ENCODE results near the gene CYRIA. TPM values are rescaled to one million over a fixed set of nuclear protein-coding genes. Genes with fewer than 3 reads are reported as not detected.

The CYRIA gene
- total RNA-seq, 1 experiment from 2014 or later, result not detected

GRCh38 chr2:16629770-16630169 is 35.9 kb downstream of the CYRIA start:
- DNase-seq (ENCODE audit: low spot score), result no peak

GRCh38 chr2:16629044-16629443 is 36.6 kb downstream of the CYRIA start:
- DNase-seq (ENCODE audit: low spot score), result no peak

GRCh38 chr2:16628314-16628713 is 37.3 kb downstream of the CYRIA start:
- no peak for DNase-seq (ENCODE audit: low spot score)

DNA sequence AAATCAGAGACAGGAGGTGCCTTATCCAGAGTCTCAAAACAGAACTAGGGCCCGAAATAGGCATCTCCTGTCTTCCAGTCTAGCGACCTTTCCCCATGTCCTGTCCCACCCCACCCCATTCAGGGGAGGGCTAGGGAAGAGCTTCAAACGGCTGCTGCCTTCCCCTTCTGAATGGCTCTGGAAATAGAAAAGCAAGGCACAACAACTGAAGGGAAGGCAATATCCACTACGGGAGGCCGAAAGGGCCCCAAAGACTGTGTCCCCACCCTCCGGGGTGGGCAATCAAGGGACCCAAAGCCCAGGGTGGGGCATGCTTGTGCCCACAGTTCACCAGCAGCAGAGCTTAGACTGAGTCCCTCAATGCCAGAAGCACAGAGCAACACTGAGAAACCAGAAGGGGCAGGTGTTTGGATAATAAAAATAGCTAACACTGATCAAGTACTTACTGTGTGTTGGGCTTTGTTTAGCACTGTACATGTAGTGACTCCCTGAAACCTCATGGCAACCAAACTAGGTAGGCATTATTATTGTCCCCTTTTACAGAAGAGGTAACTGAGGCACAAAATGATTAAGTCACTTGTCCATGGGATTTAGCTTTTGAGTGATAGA is 38.5 kb downstream of the CYRIA start:
- DNase-seq (ENCODE audit: low spot score), result no peak

DNA sequence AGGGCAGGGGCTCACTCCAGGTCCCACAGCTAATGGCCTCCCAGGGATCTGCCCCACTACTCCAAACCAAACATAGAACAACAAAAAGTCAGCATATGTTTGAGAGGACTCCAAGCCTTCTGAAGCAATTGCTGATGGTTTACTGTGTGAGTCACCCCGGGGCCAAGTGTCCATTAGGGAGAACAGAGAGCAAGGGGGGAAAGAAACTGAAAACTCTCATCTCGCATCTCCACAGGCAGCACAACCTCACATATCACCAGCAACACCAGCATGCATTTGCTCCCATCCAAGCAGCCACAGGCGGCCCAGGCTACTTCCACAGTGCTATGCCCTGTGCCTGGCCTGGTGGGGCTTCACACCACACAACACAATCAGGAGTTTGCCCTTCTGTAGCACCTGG is 39.1 kb downstream of the CYRIA start:
- no peak for DNase-seq (ENCODE audit: low spot score)

DNA sequence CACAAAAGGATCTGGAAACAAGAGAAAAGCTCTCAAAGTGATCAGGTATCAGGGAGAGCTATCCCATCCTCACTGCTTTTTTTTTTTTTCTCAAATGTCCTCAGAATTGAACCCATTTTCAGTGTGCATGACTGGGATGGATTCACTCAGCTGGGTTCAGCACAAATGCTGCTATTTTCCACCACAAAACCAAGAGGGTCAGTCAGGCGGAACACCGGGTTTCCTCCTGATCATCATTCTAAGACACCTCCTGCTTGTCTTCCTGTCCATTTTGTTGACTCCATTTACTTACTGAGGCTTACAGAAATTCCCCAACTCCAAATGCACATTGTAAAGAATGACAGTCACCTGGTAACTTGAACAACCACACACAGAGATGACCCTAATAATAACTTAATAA is 39.9 kb downstream of the CYRIA start:
- no peak for DNase-seq (ENCODE audit: low spot score)

- DNase-seq (ENCODE audit: low spot score), result no peak
These were observed 40.4 kb downstream of the CYRIA start for GRCh38 chr2:16625201-16625729.

- DNase-seq (ENCODE audit: low spot score), result no peak
These were observed 41.2 kb downstream of the CYRIA start for GRCh38 chr2:16624436-16624780.

DNA sequence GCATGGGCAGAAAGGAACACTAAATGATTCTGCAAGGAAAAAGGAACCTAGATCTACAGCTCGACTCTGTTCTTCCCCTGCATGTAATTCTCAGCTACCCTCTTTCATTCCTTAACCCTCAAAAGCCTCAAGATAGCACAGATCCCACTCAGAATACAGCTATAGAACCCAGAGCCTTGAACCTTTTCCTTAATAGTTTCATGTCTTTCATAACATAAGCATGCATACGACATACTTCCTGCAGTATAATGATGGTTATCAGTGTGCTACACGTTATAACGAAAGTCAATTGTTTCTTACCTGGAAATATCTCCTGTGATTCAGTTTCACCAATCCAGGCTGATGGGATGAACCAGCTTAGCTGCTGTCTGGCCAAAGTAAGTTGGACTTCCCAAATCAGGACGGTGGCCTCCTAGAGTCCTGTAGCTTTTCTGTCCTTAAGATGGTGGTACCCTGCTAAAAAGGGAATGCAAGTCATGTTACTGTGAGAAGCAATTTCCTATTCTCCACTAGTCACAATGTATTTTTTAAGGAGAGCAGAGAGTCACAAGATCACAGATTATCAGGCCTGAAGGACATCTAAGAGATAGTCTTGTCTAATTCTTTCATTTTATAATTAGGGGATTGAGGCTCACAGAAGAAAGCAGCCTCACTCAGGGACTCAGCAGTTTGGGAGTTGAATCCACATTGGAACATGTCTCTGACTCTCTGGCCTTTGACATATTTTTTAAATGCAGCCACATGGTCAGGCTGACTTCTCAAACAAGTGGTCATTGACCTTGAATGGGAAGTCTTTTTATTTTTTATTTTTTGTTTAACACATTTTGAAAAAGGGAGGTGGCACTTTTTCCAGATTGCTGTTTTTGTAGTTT is 41.8 kb downstream of the CYRIA start:
- no peak for DNase-seq (ENCODE audit: low spot score)

DNA sequence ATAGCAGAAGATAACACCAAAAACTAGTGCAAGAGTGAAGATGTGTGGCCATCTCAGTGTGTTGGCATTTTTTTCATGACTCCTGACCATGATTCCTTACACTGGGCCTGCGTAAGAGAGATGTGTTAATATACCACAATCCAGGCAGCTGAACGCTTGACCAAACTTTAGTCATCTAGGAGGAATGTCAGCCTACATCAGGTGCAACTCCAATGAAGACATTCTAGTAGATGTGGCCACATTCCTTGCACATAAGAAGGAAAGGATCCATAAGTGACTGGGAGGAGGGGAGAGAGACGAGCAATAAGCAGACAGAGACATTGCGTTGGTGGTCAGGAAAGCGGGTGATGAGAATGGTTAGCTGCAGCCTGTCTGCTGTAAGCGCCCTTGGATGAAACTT is 42.6 kb downstream of the CYRIA start:
- no peak for DNase-seq (ENCODE audit: low spot score)

GRCh38 chr2:16622399-16622968 is 43.1 kb downstream of the CYRIA start:
- no peak for DNase-seq (ENCODE audit: low spot score)

DNA sequence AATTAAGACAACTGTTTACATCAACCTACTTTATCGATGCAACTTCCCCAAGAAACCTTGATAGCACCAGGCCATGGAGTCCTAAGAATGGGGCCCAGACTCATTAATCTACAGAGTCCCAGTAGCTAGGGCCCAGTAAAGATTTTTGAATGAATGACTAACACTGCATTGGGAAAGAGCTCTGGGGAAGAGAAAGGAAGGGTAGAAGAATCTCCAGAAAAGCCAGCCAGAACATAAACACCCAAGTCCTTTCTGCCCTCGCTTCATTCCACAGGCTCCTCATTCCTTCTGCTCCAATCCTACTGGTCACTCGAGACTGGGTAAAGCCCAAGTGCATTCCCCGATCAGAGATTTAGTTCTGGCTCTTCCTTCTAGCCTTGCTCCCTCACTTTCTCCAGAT is 44.3 kb downstream of the CYRIA start:
- DNase-seq (ENCODE audit: low spot score), result no peak

- DNase-seq (ENCODE audit: low spot score), result no peak
These were observed 45.0 kb downstream of the CYRIA start for GRCh38 chr2:16620590-16620989.

DNA sequence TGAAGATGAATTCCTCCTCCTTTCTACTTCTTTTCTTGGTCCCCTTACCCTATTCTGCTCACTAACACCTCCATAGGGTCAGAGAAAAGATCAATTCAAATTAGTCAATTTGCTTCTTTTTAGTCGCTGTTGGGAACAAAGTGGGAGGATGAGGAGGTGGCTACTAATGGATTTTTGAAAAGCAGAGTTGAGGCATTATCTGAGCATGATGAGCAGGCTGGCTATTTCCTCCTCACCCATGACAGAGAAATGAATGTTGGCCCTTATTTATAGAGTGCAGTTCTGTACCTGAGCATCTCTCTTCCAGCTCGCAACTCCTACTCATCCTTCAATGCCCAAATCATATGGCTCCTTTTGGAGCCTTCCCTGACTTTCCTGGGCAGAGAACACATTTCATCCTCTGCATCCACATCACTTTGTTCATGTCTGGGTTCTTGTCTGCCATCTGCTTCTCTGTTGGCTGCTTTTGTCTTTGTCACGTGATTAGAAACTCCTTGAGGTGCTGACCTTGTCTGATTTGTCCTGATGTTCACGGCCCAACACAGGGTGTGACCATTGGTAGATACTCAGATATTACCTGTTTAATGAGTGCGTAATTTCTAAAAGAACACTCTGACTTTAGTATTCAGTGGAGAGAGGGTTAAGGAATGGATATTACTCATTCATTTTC is 45.9 kb downstream of the CYRIA start:
- no peak for DNase-seq (ENCODE audit: low spot score)

DNA sequence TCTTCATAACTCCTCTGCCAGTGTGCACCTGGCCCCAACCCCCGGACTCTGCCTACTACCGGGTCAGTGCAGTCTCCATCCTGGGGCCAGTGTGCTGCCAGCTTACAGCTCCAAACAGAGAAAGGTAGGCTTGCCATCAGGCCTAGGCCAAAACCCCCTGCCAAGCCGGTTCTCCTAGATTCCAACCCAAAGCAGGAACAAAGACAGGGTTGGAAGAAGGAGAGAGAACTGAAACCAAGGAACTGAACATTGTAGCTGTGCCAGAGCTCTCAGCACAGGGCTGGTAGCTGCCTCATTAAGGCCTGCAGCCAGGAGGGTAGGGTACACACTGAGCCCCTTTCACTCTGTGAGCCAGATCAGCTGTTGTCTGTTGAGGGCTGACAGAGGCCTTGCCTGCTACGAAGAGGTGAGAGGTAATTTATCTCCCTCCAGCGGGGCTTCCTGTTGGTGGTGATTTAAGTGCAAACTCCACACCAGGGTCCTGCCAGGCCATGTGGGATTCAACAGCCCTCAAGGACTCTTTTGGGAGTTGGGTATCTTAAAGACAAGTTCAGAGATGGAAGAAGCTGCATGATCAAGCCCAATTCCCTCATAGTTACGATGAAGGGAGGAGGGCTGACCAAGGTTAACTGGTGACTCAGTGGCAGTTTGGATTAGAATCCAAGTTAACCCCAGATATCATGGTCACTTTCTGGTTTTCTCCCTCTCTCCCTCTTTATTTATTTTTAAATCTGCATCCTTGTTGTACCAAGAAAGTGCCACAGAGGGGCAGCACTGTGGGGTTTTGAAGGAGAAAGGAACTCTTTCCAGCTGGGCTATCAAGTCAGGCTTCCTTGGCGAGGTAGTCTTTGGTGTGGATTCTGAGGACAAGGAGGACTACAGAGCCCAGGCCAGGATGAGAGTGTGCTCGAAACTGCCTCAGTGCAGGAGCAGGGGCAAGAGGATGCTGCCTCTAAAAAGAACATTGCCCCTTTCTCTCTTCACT is 48.1 kb downstream of the CYRIA start:
- DNase-seq (ENCODE audit: low spot score), result peak; percentile 20

Data from HT-29 (cell line).